Measurements from ENCODE around the gene AP1S1. TPM values are rescaled to one million over a fixed set of nuclear protein-coding genes. Genes with fewer than 3 reads are reported as not detected.

The AP1S1 gene
- total and polyA plus RNA-seq, 2 donors (not counting 3 experiments of a cell fraction or from before 2014, with no cell fraction given): 93.3 to 106 TPM

DNA sequence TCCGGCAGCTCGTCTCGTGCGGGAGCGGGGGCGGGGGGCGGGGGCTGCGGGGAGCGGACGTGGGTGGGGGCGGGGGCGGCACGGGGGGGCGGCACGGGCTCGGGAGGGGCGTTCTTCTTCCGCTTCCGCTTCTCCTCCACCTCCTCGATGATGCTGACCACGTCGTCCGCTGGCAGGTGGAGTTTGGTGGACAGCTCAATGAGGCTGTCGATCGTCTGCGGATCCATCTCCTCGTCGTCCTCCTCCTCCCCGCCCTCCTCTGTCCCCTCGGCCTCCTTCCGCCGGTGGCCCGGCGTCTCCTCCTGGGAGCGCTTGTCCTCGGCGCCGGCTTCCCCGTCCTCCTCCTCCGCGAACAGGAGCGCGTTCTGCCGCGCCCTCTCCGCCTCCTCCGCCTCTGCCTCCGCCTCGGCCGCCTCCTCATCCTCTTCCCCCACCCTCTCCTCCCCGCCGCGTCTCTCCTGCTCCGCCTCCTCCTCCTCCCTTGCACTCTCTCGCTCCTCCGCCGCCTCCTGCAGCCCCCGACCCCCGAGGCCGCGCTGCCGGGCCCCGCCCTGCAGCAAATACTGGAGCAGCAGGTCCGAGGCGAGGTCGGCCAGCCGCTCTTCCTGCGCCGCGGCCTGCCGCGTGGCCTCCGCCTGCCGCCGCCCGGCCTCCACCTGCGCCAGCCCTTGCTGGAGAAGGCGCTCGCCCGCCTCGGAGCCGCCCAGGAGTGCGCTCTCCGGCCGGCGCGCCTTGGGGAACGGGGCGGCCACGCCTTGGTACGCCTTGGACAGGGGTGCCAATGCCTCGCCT lies 9.2 kb downstream of the AP1S1 start:
- peaks cover 0 to 9% of the 10 kb centered on the region in 2 experiments for H3K36me3 ChIP-seq (ENCODE audit: control insufficient read depth in 2 of 2, extremely low read depth in 1 of 2, insufficient read depth in 2 of 2, low read length in 2 of 2)
- DNase-seq (ENCODE audit: low read depth, low spot score): no peak
- no peak overlapping the region for H3K27ac ChIP-seq (ENCODE audit: insufficient read depth, low read depth, low read length)
- TF ChIP-seq GATA2 (IDR thresholded peaks at IDR 0.05; ENCODE audit: insufficient read depth, insufficient read length, low read depth, low read length): no peak
- TF ChIP-seq, protein P1, sequence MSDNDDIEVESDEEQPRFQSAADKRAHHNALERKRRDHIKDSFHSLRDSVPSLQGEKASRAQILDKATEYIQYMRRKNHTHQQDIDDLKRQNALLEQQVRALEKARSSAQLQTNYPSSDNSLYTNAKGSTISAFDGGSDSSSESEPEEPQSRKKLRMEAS (IDR thresholded peaks at IDR 0.05; ENCODE audit: insufficient read depth, insufficient read length): no peak
- peak; percentile 89 for TF ChIP-seq EZH2 (IDR thresholded peaks at IDR 0.05; ENCODE audit: borderline replicate concordance, low read depth, low read length, severe bottlenecking)
- H2AFZ ChIP-seq (ENCODE audit: low read depth, low read length): peak overlapping the region; percentile 19
- no peaks in the 10 kb centered on the region for H3K79me2 ChIP-seq (ENCODE audit: control insufficient read depth, insufficient read depth, low read length)
- ChIA-PET CTCF (interaction anchor here (1.1 to 2.6 kb wide), 6 partner anchors 11 to 119 kb away, joined by 3 to 34 read pairs (median 10); no protein-coding TSS in a partner anchor), POLR2A (interaction anchor here (1.0 kb wide), 1 partner anchor 37 kb away, joined by 3 read pairs; the partner anchor contains the start of gene SERPINE1)
- peaks cover 16% of the 10 kb centered on the region for H3K4me1 ChIP-seq (ENCODE audit: control insufficient read depth, extremely low read depth, insufficient read depth, low read length)
- H3K9ac ChIP-seq (replicated peaks; ENCODE audit: extremely low read depth, insufficient read depth, low read length): no peak overlapping the region
- no peaks in the 10 kb centered on the region for H3K9me1 ChIP-seq (replicated peaks; ENCODE audit: control insufficient read depth, extremely low read depth, insufficient read depth, low read length)
- no TSS peak for BruUV-seq (replicated peaks)
- H4K20me1 ChIP-seq (replicated peaks; ENCODE audit: control insufficient read depth, extremely low read depth, insufficient read depth, low read length): no peaks in the 10 kb centered on the region
- dilution Hi-C loops (cut with MboI; ENCODE audit: extremely low pct_ligation_motif_present, low sequenced_read_pairs): no loop called here
- H3K4me3 ChIP-seq (replicated peaks in 1 of 3; ENCODE audit: insufficient read depth in 1 of 3, low read depth in 1 of 3, low read length in 3 of 3): no peak overlapping the region
- H3K9me3 ChIP-seq (replicated peaks; ENCODE audit: control insufficient read depth, insufficient read depth, low read length): no peaks in the 10 kb centered on the region
- no peak overlapping the region for H3K4me2 ChIP-seq (ENCODE audit: insufficient read depth, low read length)
- intact Hi-C loops (cut with micrococcal nuclease): loop anchor here (10.0 kb wide), 1 partner anchor 269 kb away; the partner anchor contains the start of gene ACHE
- H3K27me3 ChIP-seq (ENCODE audit: control insufficient read depth in 2 of 2, insufficient read depth in 2 of 2, low read length in 2 of 2): peaks cover 37 to 45% of the 10 kb centered on the region in 2 experiments
- FAIRE-seq: no peak

DNA sequence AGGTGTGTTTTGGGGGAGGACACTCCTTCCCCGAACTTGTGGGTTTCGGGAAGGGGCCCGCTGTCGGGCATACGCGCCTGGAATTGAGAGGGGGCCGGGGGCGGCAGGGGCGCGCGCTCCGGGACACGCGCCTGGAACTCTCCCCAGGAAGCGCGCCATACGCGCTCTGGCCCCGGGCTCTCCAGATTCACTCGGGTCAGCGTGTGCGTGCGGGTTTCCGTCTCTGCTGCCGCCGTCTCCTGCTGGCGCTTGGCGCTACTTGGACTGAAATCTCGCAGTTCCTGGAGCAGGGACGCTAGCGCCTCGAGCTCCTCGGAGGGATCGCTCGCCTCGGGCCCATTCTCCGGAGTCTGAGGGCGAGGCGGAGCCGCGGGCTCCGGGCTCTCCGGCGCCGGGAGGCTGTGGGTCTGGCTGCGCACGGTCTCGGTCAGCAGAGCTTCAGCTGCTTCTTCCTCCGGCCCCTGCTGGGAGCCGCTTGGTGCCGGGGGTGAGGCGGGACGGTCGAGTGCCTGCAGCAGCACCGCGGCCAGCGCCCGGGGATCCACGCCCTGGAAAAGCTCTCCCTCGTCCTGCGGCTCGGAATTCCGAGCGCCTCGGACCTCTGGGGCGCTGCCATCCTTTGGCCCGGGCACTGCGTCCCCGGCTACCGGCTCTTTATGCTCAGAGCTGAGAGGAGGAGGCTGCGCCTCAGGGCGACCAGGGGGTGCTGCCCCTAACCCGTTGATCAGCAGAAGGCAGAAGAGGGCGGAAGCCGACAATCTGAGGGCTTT lies 10.0 kb downstream of the AP1S1 start:
- Histone ChIP-seq H3K4me3 (replicated peaks in 1 of 3; ENCODE audit: insufficient read depth in 1 of 3, low read depth in 1 of 3, low read length in 3 of 3) (no peak overlapping the region), H3K9me1 (replicated peaks; ENCODE audit: control insufficient read depth, extremely low read depth, insufficient read depth, low read length) (no peaks in the 10 kb centered on the region), H3K36me3 (ENCODE audit: control insufficient read depth in 2 of 2, extremely low read depth in 1 of 2, insufficient read depth in 2 of 2, low read length in 2 of 2) (peaks cover 0 to 4% of the 10 kb centered on the region in 2 experiments), H3K27me3 (ENCODE audit: control insufficient read depth in 2 of 2, insufficient read depth in 2 of 2, low read length in 2 of 2) (peaks cover 43 to 49% of the 10 kb centered on the region in 2 experiments), H3K9ac (replicated peaks; ENCODE audit: extremely low read depth, insufficient read depth, low read length) (no peak overlapping the region), H3K4me2 (ENCODE audit: insufficient read depth, low read length) (no peak overlapping the region), H3K79me2 (ENCODE audit: control insufficient read depth, insufficient read depth, low read length) (no peaks in the 10 kb centered on the region), H4K20me1 (replicated peaks; ENCODE audit: control insufficient read depth, extremely low read depth, insufficient read depth, low read length) (no peaks in the 10 kb centered on the region), H3K9me3 (replicated peaks; ENCODE audit: control insufficient read depth, insufficient read depth, low read length) (no peaks in the 10 kb centered on the region), H3K27ac (ENCODE audit: insufficient read depth, low read depth, low read length) (no peak overlapping the region), H2AFZ (ENCODE audit: low read depth, low read length) (no peak overlapping the region), H3K4me1 (ENCODE audit: control insufficient read depth, extremely low read depth, insufficient read depth, low read length) (peaks cover 16% of the 10 kb centered on the region)
- POLR2A ChIA-PET: no interaction called here
- TF ChIP-seq MYC (IDR thresholded peaks at IDR 0.05; ENCODE audit: low read depth, low read length) (no peak), FOS (IDR thresholded peaks at IDR 0.05; ENCODE audit: borderline replicate concordance, insufficient read depth, low read length) (no peak), CTCF (IDR thresholded peaks at IDR 0.05; ENCODE audit: extremely low read depth in 1 of 2, insufficient read depth in 1 of 2, low read depth in 1 of 2, low read length in 2 of 2) (no peak), EZH2 (IDR thresholded peaks at IDR 0.05; ENCODE audit: borderline replicate concordance, low read depth, low read length, severe bottlenecking) (peak; percentile 94)
- BruUV-seq (replicated peaks): no TSS peak
- DNase-seq (ENCODE audit: low read depth, low spot score) (peak; percentile 38), FAIRE-seq (no peak)
- CTCF ChIA-PET: interaction anchor here (1.1 to 2.6 kb wide), 4 partner anchors 10 to 70 kb away, joined by 4 to 34 read pairs (median 10); no protein-coding TSS in a partner anchor
- dilution Hi-C loops (cut with MboI; ENCODE audit: extremely low pct_ligation_motif_present, low sequenced_read_pairs) (no loop called here), intact Hi-C loops (cut with micrococcal nuclease) (loop anchor here (10.0 kb wide), 1 partner anchor 269 kb away; the partner anchor contains the start of gene ACHE)

Measured in endothelial cell of umbilical vein (primary cell).